HFFc6 (cell line): ENCODE results near the gene PITPNC1. TPM values are rescaled to one million over a fixed set of nuclear protein-coding genes. Genes with fewer than 3 reads are reported as not detected.
"Not testable (repeated sequence)": the region's sequence is repeated elsewhere in the genome, so short reads cannot be mapped to it uniquely, and the experiment has no call there.

Experiments
- DNase-seq: peaks from one replicate; pipeline ENCODE4 v3.0.0-alpha.2; 2018
- H3K27ac Mint-ChIP-seq: 2 replicates; pipeline ENCODE4 v1.8.0; 2020; ENCODE audit warnings: mild to moderate bottlenecking, mixed read lengths
- H3K27me3 Mint-ChIP-seq: 2 replicates; pipeline ENCODE4 v1.8.0; 2021; ENCODE audit warnings: mild to moderate bottlenecking, moderate library complexity, mixed read lengths; ENCODE audit not compliant: insufficient read depth
- H3K36me3 Mint-ChIP-seq: 2 replicates; pipeline ENCODE4 v1.8.0; 2021; ENCODE audit warnings: low read depth, mixed read lengths
- H3K4me1 Mint-ChIP-seq: 2 replicates; pipeline ENCODE4 v1.8.0; 2020; ENCODE audit warnings: low read depth, mixed read lengths
- H3K4me3 Mint-ChIP-seq: 2 replicates; pipeline ENCODE4 v1.8.0; 2020; ENCODE audit warnings: mild to moderate bottlenecking, moderate library complexity, mixed read lengths
- H3K9me3 Mint-ChIP-seq: 2 replicates; pipeline ENCODE4 v1.8.0; 2020; ENCODE audit warnings: mild to moderate bottlenecking, mixed read lengths
- total RNA-seq, 6 experiments: library from RNA; stranded (reverse); fragmentation: NEBNext Ultra II Directional; extraction: Animal tissue kit (Norgen Biotek cat#: 25700); gene quantifications; 2 replicates in 1 of 6; 3 replicates in 5 of 6; pipeline ENCODE4 v1.2.3, GENCODE V29; 2021
- TF ChIP-seq, protein P1 (sequence below): fragments of 200-600 bp; sonication (generic); IDR thresholded peaks from 2 replicates; pipeline ENCODE4 v1.5.0; 2021; ENCODE audit warnings: antibody characterized with exemption, mild to moderate bottlenecking

The PITPNC1 gene
- total RNA-seq, 6 experiments from 2014 or later: 6.9 to 11.1 (median 7.7) TPM

DNA sequence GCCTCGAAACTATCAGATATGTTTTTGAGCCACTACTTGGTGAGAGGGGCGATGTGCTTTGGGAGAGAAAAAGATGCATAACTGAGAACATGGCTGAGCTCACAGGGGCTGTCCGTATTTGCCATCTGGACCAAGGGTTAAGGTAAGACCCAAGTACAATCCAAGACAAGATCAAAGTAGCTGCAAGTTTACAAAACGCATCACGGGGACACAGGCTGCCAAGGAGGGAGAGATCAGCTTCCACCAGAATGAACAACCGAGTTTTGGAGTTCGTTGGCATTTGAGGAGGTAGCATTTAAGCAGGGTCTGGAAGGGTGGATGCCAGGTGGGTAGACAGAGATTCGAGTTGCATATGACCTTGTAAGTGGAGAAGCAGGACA, 2.2 kb downstream of the PITPNC1 start:
- no peak for DNase-seq
- H3K4me3 Mint-ChIP-seq: peak overlapping the region; percentile 85
- H3K36me3 Mint-ChIP-seq: no peaks in the 10 kb centered on the region
- H3K9me3 Mint-ChIP-seq: no peaks in the 10 kb centered on the region
- H3K27ac Mint-ChIP-seq: peak overlapping the region; percentile 73
- H3K4me1 Mint-ChIP-seq: peaks cover 34% of the 10 kb centered on the region
- TF ChIP-seq, protein P1, sequence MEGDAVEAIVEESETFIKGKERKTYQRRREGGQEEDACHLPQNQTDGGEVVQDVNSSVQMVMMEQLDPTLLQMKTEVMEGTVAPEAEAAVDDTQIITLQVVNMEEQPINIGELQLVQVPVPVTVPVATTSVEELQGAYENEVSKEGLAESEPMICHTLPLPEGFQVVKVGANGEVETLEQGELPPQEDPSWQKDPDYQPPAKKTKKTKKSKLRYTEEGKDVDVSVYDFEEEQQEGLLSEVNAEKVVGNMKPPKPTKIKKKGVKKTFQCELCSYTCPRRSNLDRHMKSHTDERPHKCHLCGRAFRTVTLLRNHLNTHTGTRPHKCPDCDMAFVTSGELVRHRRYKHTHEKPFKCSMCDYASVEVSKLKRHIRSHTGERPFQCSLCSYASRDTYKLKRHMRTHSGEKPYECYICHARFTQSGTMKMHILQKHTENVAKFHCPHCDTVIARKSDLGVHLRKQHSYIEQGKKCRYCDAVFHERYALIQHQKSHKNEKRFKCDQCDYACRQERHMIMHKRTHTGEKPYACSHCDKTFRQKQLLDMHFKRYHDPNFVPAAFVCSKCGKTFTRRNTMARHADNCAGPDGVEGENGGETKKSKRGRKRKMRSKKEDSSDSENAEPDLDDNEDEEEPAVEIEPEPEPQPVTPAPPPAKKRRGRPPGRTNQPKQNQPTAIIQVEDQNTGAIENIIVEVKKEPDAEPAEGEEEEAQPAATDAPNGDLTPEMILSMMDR: no peak
- H3K27me3 Mint-ChIP-seq: no peaks in the 10 kb centered on the region; the same call in 1 of the 2 replicates

DNA sequence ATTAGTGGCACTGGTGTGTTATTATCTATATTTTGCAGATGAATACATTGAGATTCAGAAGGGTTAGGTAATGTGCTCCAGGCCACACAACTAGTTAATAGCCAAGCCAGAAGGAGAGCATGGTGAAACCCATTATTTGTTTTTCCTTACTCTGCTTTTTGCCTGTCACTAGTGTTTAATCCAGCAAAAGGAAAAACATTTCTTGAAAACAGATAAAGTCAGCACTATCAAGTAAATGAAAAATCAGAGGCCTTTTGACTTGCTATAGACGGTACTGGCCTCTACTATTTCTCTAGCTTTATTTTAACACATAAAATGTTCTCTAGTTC, 4.8 kb downstream of the PITPNC1 start:
- Mint-ChIP-seq H3K4me3 (no peak overlapping the region), H3K4me1 (peaks cover 8% of the 10 kb centered on the region), H3K27me3 (no peaks in the 10 kb centered on the region), H3K9me3 (no peaks in the 10 kb centered on the region), H3K27ac (no peak overlapping the region), H3K36me3 (no peaks in the 10 kb centered on the region)
- DNase-seq: no peak
- TF ChIP-seq, protein P1: no peak

DNA sequence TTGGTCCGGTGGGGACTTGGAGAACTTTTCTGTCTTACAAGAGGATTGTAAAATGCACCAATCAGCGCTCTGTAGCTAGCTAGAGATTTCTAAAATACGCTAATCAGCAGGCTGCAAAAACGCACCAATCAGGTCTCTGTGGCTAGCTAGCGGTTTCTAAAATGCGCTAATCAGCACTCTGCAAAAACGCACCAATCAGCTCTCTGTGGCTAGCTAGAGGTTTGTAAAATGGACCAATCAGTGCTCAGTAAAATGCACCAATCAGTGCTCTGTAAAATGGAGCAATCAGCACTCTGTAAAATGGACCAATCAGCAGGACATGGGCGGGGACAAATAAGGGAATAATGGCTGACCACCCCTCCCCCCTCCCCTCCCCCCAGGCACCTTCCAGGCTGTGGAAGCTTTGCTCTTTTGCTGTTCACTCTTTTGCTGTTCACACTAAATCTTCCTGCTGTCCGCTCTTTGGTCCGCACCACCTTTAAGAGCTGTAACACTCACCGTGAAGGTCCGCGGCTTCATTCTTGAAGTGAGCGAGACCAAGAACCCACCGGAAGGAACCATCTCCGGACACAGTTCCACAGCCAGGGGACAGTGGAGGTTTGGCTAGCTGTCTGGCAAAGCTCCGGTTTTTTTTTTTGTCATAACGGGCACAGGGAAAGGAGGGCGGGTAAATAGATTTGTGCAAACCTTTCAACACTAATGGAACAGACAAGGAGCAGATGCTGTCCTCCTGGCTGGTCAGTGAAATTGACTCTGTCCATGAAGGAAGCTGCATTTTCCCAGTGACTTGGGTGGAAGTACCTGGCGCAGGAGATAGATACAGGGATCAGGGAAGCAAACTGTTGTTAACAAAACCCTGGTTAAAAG, 8.3 kb downstream of the PITPNC1 start:
- H3K4me1 Mint-ChIP-seq: peaks cover 18% of the 10 kb centered on the region
- no peaks in the 10 kb centered on the region for H3K9me3 Mint-ChIP-seq
- DNase-seq: no peak
- no peaks in the 10 kb centered on the region for H3K36me3 Mint-ChIP-seq
- H3K27ac Mint-ChIP-seq: no peak overlapping the region
- TF ChIP-seq, protein P1: no peak
- H3K4me3 Mint-ChIP-seq: no peak overlapping the region
- no peaks in the 10 kb centered on the region for H3K27me3 Mint-ChIP-seq

DNA sequence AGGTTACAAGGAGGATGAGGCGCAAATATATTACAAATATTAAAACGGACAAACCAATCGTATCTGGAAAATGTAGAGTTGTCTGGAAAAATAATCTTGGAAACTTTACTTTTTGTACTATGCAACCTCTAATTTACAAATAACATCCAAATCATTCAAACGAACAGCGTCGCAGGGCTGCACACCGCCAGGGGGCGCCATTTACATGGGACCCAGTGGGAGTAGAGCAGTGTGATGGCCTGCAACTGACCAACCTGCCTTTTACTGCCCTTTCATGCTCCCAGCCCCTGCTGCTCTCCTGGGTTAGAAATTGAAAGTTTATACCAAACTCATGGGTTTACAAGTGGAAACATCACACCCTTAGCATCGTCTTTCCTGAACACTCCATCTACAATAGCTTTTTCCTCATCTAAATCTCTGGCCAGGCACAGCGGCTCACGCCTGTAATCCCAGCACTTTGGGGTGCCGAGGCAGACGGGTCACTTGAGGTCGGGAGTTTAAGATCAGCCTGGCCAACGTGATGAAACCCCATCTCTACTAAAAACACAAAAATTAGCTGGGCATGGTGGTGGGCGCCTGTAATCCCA, 10.0 kb downstream of the PITPNC1 start:
- TF ChIP-seq, protein P1: peak; percentile 98
- Mint-ChIP-seq H3K4me1 (peaks cover 35% of the 10 kb centered on the region), H3K36me3 (no peaks in the 10 kb centered on the region), H3K27me3 (no peaks in the 10 kb centered on the region), H3K9me3 (no peaks in the 10 kb centered on the region), H3K27ac (no peak overlapping the region), H3K4me3 (no peak overlapping the region)
- peak; percentile 37 for DNase-seq

DNA sequence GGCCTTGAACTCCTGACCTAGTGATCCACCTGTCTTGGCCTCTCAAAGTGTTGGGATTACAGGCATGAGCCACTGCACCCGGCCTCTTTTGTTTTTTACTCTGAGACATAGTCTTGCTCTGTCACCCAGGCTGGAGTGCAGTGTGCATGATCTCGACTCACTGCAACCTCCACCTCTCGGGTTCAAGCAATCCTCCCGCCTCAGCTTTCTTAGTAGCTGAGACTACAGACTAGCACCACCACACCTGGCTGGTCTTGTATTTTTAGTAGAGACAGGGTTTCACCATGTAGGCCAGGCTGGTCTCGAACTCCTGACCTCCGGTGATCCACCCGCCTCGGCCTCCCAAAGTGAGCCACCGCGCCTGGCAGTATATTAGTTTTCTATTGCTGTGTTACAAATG, 11.5 kb downstream of the PITPNC1 start:
- not testable (repeated sequence) for H3K27me3 Mint-ChIP-seq, H3K36me3 Mint-ChIP-seq, H3K27ac Mint-ChIP-seq, DNase-seq, H3K4me3 Mint-ChIP-seq, H3K9me3 Mint-ChIP-seq
- H3K4me1 Mint-ChIP-seq: peaks cover 36% of the 10 kb centered on the region

DNA sequence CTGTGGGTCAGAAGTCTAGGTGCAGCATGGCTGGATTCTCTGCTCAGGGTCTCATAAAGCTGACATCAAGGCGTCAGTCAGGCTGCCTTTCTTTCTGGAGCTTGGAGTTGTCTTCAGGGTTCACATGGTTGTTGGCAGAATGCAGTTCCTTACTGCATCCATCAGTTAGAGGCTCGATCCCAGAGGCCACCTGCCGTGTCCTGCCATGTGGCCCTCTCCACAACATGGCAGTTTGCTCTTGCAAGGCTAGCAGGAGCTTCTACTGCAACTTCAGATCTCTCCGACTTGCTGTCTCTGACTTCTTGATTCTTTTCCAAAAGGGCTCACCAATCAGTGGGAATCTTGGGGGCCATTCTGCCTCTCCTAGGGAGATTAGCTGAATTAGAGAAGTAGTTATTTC, 11.9 kb downstream of the PITPNC1 start:
- no peak for DNase-seq
- Mint-ChIP-seq H3K36me3 (no peaks in the 10 kb centered on the region), H3K9me3 (no peaks in the 10 kb centered on the region), H3K27ac (no peak overlapping the region), H3K4me3 (no peak overlapping the region), H3K27me3 (no peaks in the 10 kb centered on the region), H3K4me1 (peaks cover 36% of the 10 kb centered on the region)
- TF ChIP-seq, protein P1: no peak
